ENCODE data around the gene DNAJC21.

The DNAJC21 gene

DNA sequence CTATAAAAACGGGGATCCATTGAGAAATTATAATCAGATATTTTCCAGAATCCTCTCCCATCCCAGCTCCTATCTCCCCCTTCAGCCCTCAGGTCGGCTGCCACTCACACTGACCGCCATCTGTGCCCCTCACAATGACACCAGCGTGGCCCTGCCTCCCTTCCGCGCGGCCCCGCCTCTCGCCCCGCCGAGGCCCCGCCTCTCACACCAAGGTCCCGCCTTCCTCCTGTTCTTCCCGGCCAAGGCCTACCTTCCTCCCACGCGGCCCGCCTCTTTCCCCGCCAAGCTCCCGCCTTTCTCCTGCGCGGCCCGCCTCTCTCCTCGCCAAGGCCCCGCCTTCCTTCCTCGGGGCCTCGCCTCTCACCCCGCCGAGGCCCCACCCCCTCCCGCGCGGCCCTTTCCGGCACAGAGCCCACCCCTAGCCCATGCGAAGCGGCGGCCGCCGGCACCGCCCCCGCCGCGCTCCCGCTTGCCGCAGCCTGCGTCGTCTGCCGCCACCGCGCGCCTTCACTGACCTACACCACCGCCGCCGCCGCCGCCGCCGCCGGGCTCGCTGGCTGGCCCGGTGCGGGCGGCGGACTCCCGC is at the start of gene DNAJC21:
Gene DNAJC21 (plus strand): TSS at position 426 of the 586 bp plus-strand sequence. CDS start 261 bp downstream, outside the sequence.
- DNase-seq (ENCODE audit: low read depth in 2 of 2), result peak; percentile 95 to 98

GRCh38 chr5:34881246-34881645 is 48.1 kb upstream of the DNAJC21 start:
- no peak for DNase-seq (ENCODE audit: low read depth in 2 of 2)

DNA sequence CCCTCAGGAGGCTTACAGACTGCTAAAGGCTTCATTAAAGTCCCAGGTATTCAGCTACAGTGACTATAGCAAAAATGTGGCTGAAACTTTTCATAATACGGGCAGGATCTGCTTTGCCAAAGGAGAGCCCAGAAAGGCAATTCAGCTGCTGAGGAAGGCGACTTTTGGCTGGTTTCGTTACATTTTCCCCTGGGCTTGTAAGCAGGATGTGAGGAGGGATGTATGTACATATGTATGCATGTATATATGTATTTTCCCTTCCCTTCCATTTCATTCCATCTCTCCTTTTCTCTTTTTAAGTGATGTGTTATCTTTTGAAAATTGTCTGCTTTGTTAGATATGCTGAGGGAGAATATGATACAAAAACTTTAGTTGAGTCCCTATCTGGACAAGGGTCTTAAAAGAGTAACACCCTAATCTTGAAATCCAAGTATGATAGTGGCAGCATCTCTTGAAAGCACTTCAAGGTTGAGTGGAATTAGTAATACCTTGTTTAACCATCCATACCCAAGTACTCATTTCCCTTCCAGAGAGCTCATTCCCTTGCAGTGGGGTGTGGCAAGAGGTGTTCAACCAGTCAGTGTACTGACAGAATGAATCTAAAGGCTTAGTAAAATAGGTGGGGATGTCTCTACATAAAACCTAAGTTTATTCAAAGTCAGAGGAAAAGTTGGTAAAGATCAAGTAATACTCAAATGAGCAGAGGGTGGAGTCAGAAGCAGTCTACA is 42.8 kb upstream of the DNAJC21 start:
- no peak for DNase-seq (ENCODE audit: low read depth in 2 of 2)

GRCh38 chr5:34889394-34889793 is 40.0 kb upstream of the DNAJC21 start:
- DNase-seq (ENCODE audit: low read depth in 2 of 2), result no peak

DNA sequence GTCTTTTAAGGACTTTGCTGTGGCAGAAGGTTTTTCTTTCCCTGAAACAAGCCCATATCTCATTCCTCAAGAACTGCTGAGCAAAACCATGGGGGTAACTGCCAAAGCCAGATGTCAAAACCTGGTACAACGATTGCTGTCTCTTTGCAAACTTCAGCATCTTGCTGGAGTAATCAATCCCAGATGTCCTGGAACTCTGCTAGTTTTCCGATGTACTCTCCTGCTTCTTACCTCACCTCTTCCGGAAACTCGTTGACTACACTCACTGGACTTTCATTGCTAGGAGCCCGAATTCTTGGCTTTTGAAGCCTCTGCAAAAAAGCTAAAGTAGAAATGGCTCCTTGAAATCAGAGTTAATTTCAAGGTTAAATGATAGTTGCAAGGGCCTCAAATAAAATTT is 37.4 kb upstream of the DNAJC21 start:
- no peak for DNase-seq (ENCODE audit: low read depth in 2 of 2)

DNA sequence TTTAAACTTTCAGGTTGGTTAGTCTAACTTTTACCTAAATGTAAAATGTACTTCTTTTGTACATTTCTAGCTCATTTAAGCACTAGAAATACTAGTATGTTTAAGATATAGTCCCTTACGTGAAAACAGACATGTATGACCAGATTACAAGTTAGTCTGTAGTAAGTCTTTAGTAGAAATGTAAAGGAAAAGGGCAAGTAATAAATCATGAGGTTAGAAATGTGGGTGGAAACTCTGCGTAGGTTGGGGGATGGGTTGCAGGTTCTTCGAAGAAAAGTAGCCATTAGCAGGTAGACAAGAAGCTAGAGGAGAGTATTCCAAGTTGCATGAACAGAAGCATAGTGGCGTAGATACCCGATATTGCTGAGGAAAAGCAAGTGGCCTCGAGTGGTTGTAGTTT is 36.9 kb upstream of the DNAJC21 start:
- DNase-seq (ENCODE audit: low read depth in 2 of 2), result no peak

GRCh38 chr5:34894716-34895115 is 34.6 kb upstream of the DNAJC21 start:
- no peak for DNase-seq (ENCODE audit: low read depth in 2 of 2)

- DNase-seq (ENCODE audit: low read depth in 2 of 2), result no peak
These were observed 33.5 kb upstream of the DNAJC21 start for GRCh38 chr5:34895641-34896419.

GRCh38 chr5:34897646-34898045 is 31.7 kb upstream of the DNAJC21 start:
- DNase-seq (ENCODE audit: low read depth in 2 of 2), result no peak

DNA sequence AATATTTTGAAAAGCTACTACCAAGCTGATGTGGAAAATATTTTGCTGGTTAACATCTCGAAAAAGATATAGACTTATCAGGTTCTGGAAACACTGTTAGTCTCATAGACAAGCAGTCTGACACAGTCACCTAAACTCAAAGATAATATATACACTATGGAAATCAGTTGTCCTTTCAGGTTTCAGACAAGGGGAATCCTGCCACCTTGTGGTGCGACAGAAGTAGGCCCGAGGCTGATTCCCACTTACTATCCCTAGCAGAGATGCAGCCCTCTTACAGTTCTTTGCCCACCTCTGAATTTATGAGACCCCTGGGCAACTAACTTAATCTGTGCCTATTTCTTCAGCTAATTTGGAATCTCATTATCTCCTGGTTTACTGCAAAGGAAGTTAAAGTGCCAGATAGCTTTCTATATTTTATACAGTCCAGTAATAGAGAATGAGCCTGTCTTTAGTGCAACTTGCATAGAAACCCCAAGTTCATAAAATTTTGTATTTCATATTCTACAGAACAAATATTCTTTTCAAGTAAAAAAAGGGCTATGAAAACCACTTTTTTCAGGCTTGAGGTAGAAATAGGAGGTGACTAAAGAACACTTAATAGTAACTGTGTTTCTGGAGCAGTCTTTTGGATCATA is 31.0 kb upstream of the DNAJC21 start:
- peak in 1 of 2 donors; percentile 13 for DNase-seq (ENCODE audit: low read depth in 2 of 2)

- DNase-seq (ENCODE audit: low read depth in 2 of 2), result no peak
These were observed 30.3 kb upstream of the DNAJC21 start for GRCh38 chr5:34899066-34899465.

- DNase-seq (ENCODE audit: low read depth in 2 of 2), result no peak
These were observed 28.7 kb upstream of the DNAJC21 start for GRCh38 chr5:34900652-34901051.

DNA sequence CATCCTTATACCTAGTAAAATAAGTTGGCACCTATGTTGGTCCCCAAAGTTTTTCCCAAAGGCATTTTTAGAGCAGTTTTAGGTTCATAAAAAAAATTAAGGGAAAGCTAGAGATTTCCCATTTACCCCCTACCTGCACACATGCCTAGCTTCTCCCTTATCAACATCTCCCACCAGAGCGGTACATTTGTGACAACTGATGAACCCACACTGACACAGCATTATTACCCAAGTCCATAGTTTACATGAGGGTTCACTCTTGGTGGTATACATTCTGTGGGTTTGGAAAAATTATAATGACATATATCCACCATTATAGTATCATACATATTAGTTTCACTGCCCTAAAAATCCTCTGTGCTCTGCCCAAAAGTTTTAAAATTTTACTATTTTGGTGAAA is 26.1 kb upstream of the DNAJC21 start:
- no peak for DNase-seq (ENCODE audit: low read depth in 2 of 2)

DNA sequence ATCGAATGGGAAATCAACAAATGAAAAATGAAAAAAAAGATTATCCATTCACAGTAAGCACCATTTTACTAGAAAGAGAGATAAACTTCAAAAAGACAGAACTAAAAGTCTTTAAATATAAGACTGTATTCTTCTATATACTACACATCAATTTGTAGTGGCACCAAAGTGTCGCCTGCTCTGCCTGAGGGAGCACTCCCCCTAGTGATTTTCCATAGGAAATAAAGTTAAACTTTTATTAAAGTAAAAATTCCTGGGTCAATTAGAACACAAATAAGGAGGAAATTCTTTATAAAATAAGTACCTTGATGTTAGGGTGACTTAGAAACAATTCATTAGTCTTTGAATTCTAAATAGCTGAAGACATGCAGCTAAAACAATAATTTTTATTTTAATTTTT is 23.8 kb upstream of the DNAJC21 start:
- DNase-seq (ENCODE audit: low read depth in 2 of 2), result no peak

DNA sequence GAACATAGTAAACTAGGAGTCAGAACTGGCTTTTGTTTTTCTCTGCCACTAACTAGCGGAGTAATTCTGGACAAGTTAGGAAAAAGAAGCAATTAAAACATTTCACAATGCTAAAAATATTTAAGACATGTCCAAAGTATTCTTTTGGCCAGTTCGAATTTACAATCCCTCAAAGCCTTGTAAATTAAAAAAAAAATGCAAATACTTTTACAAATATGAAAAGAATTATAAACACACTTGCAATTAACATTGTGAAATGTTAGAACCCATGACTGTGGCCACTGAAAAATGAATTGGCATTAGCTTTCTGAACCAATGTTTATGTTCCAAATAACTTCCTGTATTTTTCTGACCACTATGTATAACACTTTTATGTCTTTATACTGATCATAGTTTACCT is 16.3 kb upstream of the DNAJC21 start:
- no peak for DNase-seq (ENCODE audit: low read depth in 2 of 2)

- DNase-seq (ENCODE audit: low read depth in 2 of 2), result no peak
These were observed 14.7 kb upstream of the DNAJC21 start for GRCh38 chr5:34914671-34915138.

DNA sequence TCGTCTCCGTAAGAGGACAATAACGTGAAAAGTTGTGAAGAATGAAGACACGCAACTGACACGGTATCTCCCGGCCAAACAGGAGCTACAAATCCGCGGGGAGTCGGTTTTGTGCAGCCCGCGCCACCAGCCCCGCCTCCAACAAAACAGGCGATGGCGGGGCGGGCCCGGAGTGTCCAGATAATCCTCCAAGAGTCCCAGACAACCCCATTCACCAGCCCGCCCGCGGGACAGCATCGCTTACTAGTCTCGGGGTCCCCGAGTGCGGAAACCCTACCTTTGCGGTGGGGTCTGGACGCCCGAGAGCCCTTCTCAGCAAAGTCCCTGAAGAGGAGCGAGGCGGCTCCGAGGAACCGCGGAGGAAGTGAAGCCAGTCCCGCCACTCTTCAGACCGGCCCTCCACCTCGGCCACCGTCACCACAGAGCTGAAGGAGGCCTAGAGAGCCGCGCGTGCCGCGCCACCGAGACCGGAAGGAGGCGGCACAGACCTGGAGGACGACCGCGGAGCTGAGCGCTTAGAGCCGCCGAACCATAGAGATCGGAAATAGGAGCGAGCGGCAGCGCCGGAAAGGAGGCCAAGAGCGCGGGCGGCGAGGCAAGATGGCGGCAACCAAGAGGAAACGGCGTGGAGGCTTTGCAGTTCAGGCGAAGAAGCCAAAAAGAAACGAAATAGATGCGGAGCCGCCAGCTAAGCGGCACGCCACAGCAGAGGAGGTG is 14.1 kb upstream of the DNAJC21 start, which contains the start of the genes BRIX1 and RAD1:
Gene BRIX1 (plus strand): TSS at position 573 of the 717 bp plus-strand sequence. CDS start 28 bp downstream, at position 601.
Gene RAD1 (minus strand): TSS at position 366 of the 717 bp plus-strand sequence. CDS start 612 bp downstream, outside the sequence.
- DNase-seq (ENCODE audit: low read depth in 2 of 2), result peak; percentile 84 to 88

GRCh38 chr5:34915856-34916192 is 13.5 kb upstream of the DNAJC21 start:
- no peak for DNase-seq (ENCODE audit: low read depth in 2 of 2)

DNA sequence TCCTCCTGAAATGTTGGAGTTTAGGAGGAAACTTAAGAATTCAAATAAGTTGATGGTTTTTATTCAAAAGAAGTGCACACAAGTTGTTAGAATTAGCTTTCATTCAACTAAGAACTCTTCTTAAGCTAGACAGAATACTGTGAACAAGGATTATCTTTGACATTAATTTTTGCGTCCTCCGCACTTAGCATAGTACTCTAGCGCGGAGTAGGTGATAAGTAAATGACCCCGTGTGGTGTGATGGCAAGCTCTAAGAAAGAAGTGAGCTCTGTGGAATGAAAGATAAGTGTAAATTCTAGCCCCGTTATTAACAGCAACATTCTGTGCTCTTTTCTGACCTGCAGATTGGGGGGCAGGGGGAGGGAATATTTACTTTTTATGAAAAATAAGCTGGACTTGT is 12.8 kb upstream of the DNAJC21 start:
- DNase-seq (ENCODE audit: low read depth in 2 of 2), result no peak

DNA sequence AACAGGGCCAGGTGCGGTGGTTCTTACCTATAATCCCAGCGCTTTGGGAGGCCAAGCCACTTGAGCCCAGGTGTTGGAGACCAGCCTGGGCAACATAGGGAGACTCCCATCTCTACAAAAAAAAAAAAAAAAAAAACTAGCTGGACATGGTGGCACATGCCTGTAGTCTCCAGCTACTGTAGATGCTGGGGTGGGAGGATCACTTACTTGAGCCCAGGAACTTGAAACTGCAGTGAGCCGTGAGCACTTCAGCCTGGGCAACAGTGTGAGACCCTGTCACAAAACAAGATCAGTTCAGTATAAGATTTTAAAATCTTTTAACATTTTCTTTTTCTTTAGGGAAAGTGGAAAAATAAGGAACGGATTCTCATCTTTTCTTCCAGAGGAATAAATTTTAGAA is 11.3 kb upstream of the DNAJC21 start:
- DNase-seq (ENCODE audit: low read depth in 2 of 2), result no peak

DNA sequence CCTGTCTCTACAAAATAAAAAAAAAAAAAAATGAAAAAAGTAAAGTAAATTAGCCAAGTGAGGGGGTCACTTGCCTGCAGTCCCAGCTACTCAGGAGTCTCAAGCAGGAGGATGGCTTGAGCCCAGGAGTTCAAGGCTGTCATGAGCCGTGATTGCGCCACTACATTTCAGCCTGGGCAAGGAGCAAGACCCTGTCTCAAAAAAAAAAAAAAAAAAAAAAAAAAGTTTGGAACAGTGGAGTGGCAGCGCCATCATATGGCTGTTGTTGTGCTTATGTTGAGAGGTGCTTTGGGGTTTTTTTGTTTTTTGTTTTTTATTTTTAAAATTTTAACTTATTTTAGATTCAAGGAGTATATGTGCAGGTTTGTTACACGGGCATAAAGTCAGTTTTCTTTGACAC is 10.3 kb upstream of the DNAJC21 start:
- no peak for DNase-seq (ENCODE audit: low read depth in 2 of 2)

Measured in stimulated activated CD8-positive, alpha-beta memory T cell treated with anti-CD3 and anti-CD28 coated beads, Interleukin-15, amount 100 ng/mL, for 4 hours (primary cell).